ENCODE data around the gene FBRSL1. TPM values are rescaled to one million over a fixed set of nuclear protein-coding genes. Genes with fewer than 3 reads are reported as not detected.

Gene FBRSL1
- total and polyA plus RNA-seq, 7 donors: 3.9 to 37.0 (median 10.3) TPM

- intact Hi-C loops (cut with DNase I): no loop called here
- Histone ChIP-seq H3K4me1 (peaks cover 0 to 43% (median 40%) of the 10 kb centered on the region in 4 donors), H3K27me3 (no peaks in the 10 kb centered on the region), H3K4me3 (peak overlapping the region; percentile 36 to 84 (median 72)), H3K36me3 (no peaks in the 10 kb centered on the region), H3K27ac (peak overlapping the region; percentile 58 to 76 (median 75)), H3K9me3 (no peaks in the 10 kb centered on the region)
- TF ChIP-seq EP300 (IDR thresholded peaks at IDR 0.05) (no peak), POLR2A (IDR thresholded peaks at IDR 0.05) (no peak), POLR2AphosphoS5 (IDR thresholded peaks at IDR 0.05) (no peak), CTCF (IDR thresholded peaks at IDR 0.05) (no peak)
- 1 to 2% methylated on average over 46 of the region's 46 CpGs for WGBS, 2 donors
- peak; percentile 80 for DNase-seq
Observed at GRCh38 chr12:132489078-132489601, 811 bp upstream of the FBRSL1 start.

GRCh38 chr12:132490422-132491137, 629 bp downstream of the FBRSL1 start:
- Histone ChIP-seq H3K36me3 (no peaks in the 10 kb centered on the region), H3K4me1 (peaks cover 0 to 57% (median 54%) of the 10 kb centered on the region in 4 donors), H3K4me3 (peak overlapping the region; percentile 44 to 96 (median 66)), H3K27ac (peak overlapping the region in 3 of 4 donors; percentile 22 to 61 (median 60)), H3K27me3 (no peaks in the 10 kb centered on the region), H3K9me3 (no peaks in the 10 kb centered on the region)
- intact Hi-C loops (cut with DNase I): loop anchor here (10.0 kb wide), 1 partner anchor 346 kb away; the partner anchor contains the start of genes DDX51 and NOC4L
- 1% methylated on average over 110 of the region's 110 CpGs for WGBS, 2 donors
- no peak for TF ChIP-seq POLR2AphosphoS5 (IDR thresholded peaks at IDR 0.05)
- no peak for TF ChIP-seq EP300 (IDR thresholded peaks at IDR 0.05)
- no peak for TF ChIP-seq CTCF (IDR thresholded peaks at IDR 0.05)
- no peak for TF ChIP-seq POLR2A (IDR thresholded peaks at IDR 0.05)
- no peak for DNase-seq

- Histone ChIP-seq H3K4me1 (peaks cover 0 to 64% (median 61%) of the 10 kb centered on the region in 4 donors), H3K27ac (peak overlapping the region in 3 of 4 donors; percentile 22 to 61 (median 60)), H3K36me3 (no peaks in the 10 kb centered on the region), H3K4me3 (peak overlapping the region; percentile 44 to 96 (median 66)), H3K27me3 (no peaks in the 10 kb centered on the region), H3K9me3 (no peaks in the 10 kb centered on the region)
- WGBS, 2 donors: 7 to 26% methylated on average over 14 of the region's 14 CpGs
- intact Hi-C loops (cut with DNase I): loop anchor here (10.0 kb wide), 1 partner anchor 346 kb away; the partner anchor contains the start of genes DDX51 and NOC4L
- DNase-seq: no peak
- TF ChIP-seq EP300 (IDR thresholded peaks at IDR 0.05) (no peak), CTCF (IDR thresholded peaks at IDR 0.05) (no peak), POLR2AphosphoS5 (IDR thresholded peaks at IDR 0.05) (no peak), POLR2A (IDR thresholded peaks at IDR 0.05) (no peak)
Observed at GRCh38 chr12:132491138-132491663, 1.2 kb downstream of the FBRSL1 start.

GRCh38 chr12:132491761-132492378, 1.9 kb downstream of the FBRSL1 start:
- Histone ChIP-seq H3K36me3 (no peaks in the 10 kb centered on the region), H3K27ac (no peak overlapping the region), H3K9me3 (no peaks in the 10 kb centered on the region), H3K4me3 (peak overlapping the region; percentile 44 to 96 (median 66)), H3K4me1 (peaks cover 0 to 69% (median 67%) of the 10 kb centered on the region in 4 donors), H3K27me3 (no peaks in the 10 kb centered on the region)
- intact Hi-C loops (cut with DNase I): loop anchor here (10.0 kb wide), 1 partner anchor 347 kb away; the partner anchor contains the start of genes DDX51 and NOC4L
- 74 to 78% methylated on average over 23 of the region's 23 CpGs for WGBS, 2 donors
- no peak for DNase-seq
- no peak for TF ChIP-seq POLR2AphosphoS5 (IDR thresholded peaks at IDR 0.05)
- TF ChIP-seq CTCF (IDR thresholded peaks at IDR 0.05): no peak
- TF ChIP-seq POLR2A (IDR thresholded peaks at IDR 0.05): no peak
- TF ChIP-seq EP300 (IDR thresholded peaks at IDR 0.05): no peak

All from sigmoid colon (tissue), 7 donors.